Measurements from ENCODE around the gene COLEC11.
"Not testable (repeated sequence)": the region's sequence is repeated elsewhere in the genome, so short reads cannot be mapped to it uniquely, and the experiment has no call there.

Gene COLEC11

GRCh38 chr2:3604991-3605961 is 10.4 kb downstream of the COLEC11 start:
- no peak for DNase-seq (ENCODE audit: low read depth in 3 of 3, low spot score in 1 of 3)

GRCh38 chr2:3606028-3606369 is 11.1 kb downstream of the COLEC11 start:
- no peak for DNase-seq (ENCODE audit: low read depth in 3 of 3, low spot score in 1 of 3)

GRCh38 chr2:3606370-3607201 is 11.7 kb downstream of the COLEC11 start:
- DNase-seq (ENCODE audit: low read depth in 3 of 3, low spot score in 1 of 3): no peak

- no peak for DNase-seq (ENCODE audit: low read depth in 3 of 3, low spot score in 1 of 3)
Observed at GRCh38 chr2:3608373-3609278, 13.7 kb downstream of the COLEC11 start.

- DNase-seq (ENCODE audit: low read depth in 3 of 3, low spot score in 1 of 3): not testable (repeated sequence)
Observed at GRCh38 chr2:3609279-3609673, 14.4 kb downstream of the COLEC11 start.

GRCh38 chr2:3610415-3610814 is 15.5 kb downstream of the COLEC11 start:
- DNase-seq (ENCODE audit: low read depth in 3 of 3, low spot score in 1 of 3): no peak

- no peak for DNase-seq (ENCODE audit: low read depth in 3 of 3, low spot score in 1 of 3)
Observed at GRCh38 chr2:3610881-3611505, 16.1 kb downstream of the COLEC11 start.

GRCh38 chr2:3611589-3611988 is 16.7 kb downstream of the COLEC11 start:
- no peak for DNase-seq (ENCODE audit: low read depth in 3 of 3, low spot score in 1 of 3)

- DNase-seq (ENCODE audit: low read depth in 3 of 3, low spot score in 1 of 3): no peak
Observed at GRCh38 chr2:3612639-3613523, 18.0 kb downstream of the COLEC11 start.

GRCh38 chr2:3613524-3613905 is 18.6 kb downstream of the COLEC11 start:
- no peak for DNase-seq (ENCODE audit: low read depth in 3 of 3, low spot score in 1 of 3)

- DNase-seq (ENCODE audit: low read depth in 3 of 3, low spot score in 1 of 3): not testable (repeated sequence)
Observed at GRCh38 chr2:3614743-3615142, 19.8 kb downstream of the COLEC11 start.

- DNase-seq (ENCODE audit: low read depth in 3 of 3, low spot score in 1 of 3): not testable (repeated sequence)
Observed at GRCh38 chr2:3615541-3616200, 20.8 kb downstream of the COLEC11 start.

- not testable (repeated sequence) for DNase-seq (ENCODE audit: low read depth in 3 of 3, low spot score in 1 of 3)
Observed at GRCh38 chr2:3616435-3617197, 21.7 kb downstream of the COLEC11 start.

GRCh38 chr2:3617198-3617890 is 22.4 kb downstream of the COLEC11 start:
- DNase-seq (ENCODE audit: low read depth in 3 of 3, low spot score in 1 of 3): no peak

- DNase-seq (ENCODE audit: low read depth in 3 of 3, low spot score in 1 of 3): no peak
Observed at GRCh38 chr2:3618367-3618766, 23.5 kb downstream of the COLEC11 start.

- DNase-seq (ENCODE audit: low read depth in 3 of 3, low spot score in 1 of 3): no peak
Observed at GRCh38 chr2:3619033-3619432, 24.1 kb downstream of the COLEC11 start.

- DNase-seq (ENCODE audit: low read depth in 3 of 3, low spot score in 1 of 3): not testable (repeated sequence)
Observed at GRCh38 chr2:3619661-3620060, 24.7 kb downstream of the COLEC11 start.

- no peak for DNase-seq (ENCODE audit: low read depth in 3 of 3, low spot score in 1 of 3)
Observed at GRCh38 chr2:3620834-3621233, 25.9 kb downstream of the COLEC11 start.
